MM.1S (cell line): ENCODE results near the gene EFNA4.

Source experiments
- DNase-seq: peaks from one replicate; pipeline ENCODE4 v3.0.0-alpha.2; 2015
- H2AFZ ChIP-seq: fragments of 300-600 bp; sonication (generic); 2 replicates; pipeline ENCODE4 v1.6.0; 2016; ENCODE audit warnings: antibody characterized with exemption, low read length
- H3F3A ChIP-seq: fragments of 300-600 bp; sonication (generic); 2 replicates; pipeline ENCODE4 v1.6.1; 2016; ENCODE audit warnings: mild to moderate bottlenecking, antibody characterized with exemption, low read length, moderate library complexity, mixed read lengths; ENCODE audit not compliant: insufficient read depth
- H3K27ac ChIP-seq: fragments of 300-600 bp; sonication (generic); 2 replicates; pipeline ENCODE4 v1.5.1; 2016; ENCODE audit warnings: mild to moderate bottlenecking, low read length
- H3K27me3 ChIP-seq: fragments of 300-600 bp; sonication (generic); replicated peaks from 2 replicates; pipeline ENCODE4 v1.6.0; 2016; ENCODE audit warnings: low read length; ENCODE audit not compliant: insufficient read depth
- H3K36me3 ChIP-seq: fragments of 300-600 bp; sonication (generic); replicated peaks from 2 replicates; pipeline ENCODE4 v1.6.1; 2016; ENCODE audit warnings: mild to moderate bottlenecking, low read length, mixed read lengths; ENCODE audit not compliant: insufficient read depth
- H3K4me1 ChIP-seq: fragments of 300-600 bp; sonication (generic); 2 replicates; pipeline ENCODE4 v1.6.1; 2016; ENCODE audit warnings: low read length, mixed read lengths
- H3K4me2 ChIP-seq: fragments of 300-600 bp; sonication (generic); 2 replicates; pipeline ENCODE4 v1.6.0; 2016; ENCODE audit warnings: low read depth, low read length
- H3K4me3 ChIP-seq: fragments of 300-600 bp; sonication (generic); 2 replicates; pipeline ENCODE4 v1.5.1; 2016; ENCODE audit warnings: low read length, mixed read lengths
- H3K79me2 ChIP-seq: fragments of 300-600 bp; sonication (generic); 2 replicates; pipeline ENCODE4 v1.6.1; 2016; ENCODE audit warnings: mixed run types, low read length, mixed read lengths
- H3K9ac ChIP-seq: fragments of 300-600 bp; sonication (generic); 2 replicates; pipeline ENCODE4 v1.6.1; 2016; ENCODE audit warnings: low read length, mixed read lengths
- H3K9me2 ChIP-seq: fragments of 300-600 bp; sonication (generic); replicated peaks from 2 replicates; pipeline ENCODE4 v1.6.1; 2016; ENCODE audit warnings: mild to moderate bottlenecking, low read length, mixed read lengths; ENCODE audit not compliant: insufficient read depth
- H3K9me3 ChIP-seq: fragments of 300-600 bp; sonication (generic); replicated peaks from 2 replicates; pipeline ENCODE4 v1.6.1; 2016; ENCODE audit warnings: mild to moderate bottlenecking, low read length, mixed read lengths; ENCODE audit not compliant: insufficient read depth
- H4K20me1 ChIP-seq: fragments of 300-600 bp; sonication (generic); 2 replicates; pipeline ENCODE4 v1.6.1; 2016; ENCODE audit warnings: mild to moderate bottlenecking, low read length, moderate library complexity, mixed read lengths; ENCODE audit not compliant: insufficient read depth
- EZH2 ChIP-seq: fragments of 300-600 bp; sonication (generic); optimal IDR thresholded peaks from 2 replicates; pipeline ENCODE3; 2017; ENCODE audit warnings: low read depth, mild to moderate bottlenecking, antibody characterized with exemption, low read length, mixed read lengths
- EZH2phosphoT487 ChIP-seq: fragments of 300-600 bp; sonication (generic); IDR thresholded peaks from 2 replicates; pipeline ENCODE4 v1.6.1; 2018; ENCODE audit warnings: antibody characterized with exemption, low read length
- TF ChIP-seq, protein P1 (sequence below): fragments of 300-600 bp; sonication (generic); IDR thresholded peaks from 2 replicates; pipeline ENCODE4 v1.5.1; 2016; ENCODE audit warnings: antibody characterized with exemption, low read length, mixed read lengths

EFNA4 gene

DNA sequence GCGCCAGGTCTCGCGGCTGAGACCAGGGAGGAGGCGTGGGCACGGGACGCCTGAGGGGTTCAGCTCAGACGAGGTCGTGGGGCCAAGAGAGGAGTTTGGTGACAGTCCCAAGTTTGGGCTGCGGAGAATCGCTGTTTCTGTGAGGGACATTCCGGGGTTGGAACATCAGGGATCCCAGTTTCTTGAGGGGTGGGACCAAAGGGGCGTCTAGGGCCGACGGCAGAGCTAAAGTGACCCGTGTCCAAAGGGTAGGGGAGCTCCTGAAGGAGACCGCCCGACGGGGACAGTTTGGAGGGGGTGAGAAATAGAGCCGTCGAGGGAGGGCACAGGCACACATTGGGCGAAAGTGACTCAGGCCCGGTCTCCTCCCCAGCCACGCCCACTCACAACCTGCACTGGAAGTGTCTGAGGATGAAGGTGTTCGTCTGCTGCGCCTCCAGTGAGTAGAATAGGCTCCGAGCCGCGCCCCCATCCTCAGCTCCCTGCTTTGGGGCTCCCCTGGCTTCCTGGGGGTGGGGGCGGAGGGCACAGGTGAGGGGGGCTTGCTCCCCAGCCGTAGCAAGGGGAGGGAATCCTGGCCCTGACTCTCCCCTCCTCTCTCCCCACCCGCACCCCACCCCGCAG is 22.1 kb downstream of the EFNA4 start:
- peak overlapping the region; percentile 88 for H2AFZ ChIP-seq
- H3K27me3 ChIP-seq: peaks cover 34% of the 10 kb centered on the region
- H3K4me3 ChIP-seq: peak overlapping the region; percentile 84
- no peaks in the 10 kb centered on the region for H4K20me1 ChIP-seq
- H3F3A ChIP-seq: peaks cover 16% of the 10 kb centered on the region
- peak; percentile 75 for DNase-seq
- H3K79me2 ChIP-seq: no peaks in the 10 kb centered on the region
- no peaks in the 10 kb centered on the region for H3K9me3 ChIP-seq
- peak overlapping the region; percentile 100 for H3K4me2 ChIP-seq
- H3K4me1 ChIP-seq: peaks cover 28% of the 10 kb centered on the region
- TF ChIP-seq EZH2 (no peak), EZH2phosphoT487 (no peak)
- TF ChIP-seq, protein P1, sequence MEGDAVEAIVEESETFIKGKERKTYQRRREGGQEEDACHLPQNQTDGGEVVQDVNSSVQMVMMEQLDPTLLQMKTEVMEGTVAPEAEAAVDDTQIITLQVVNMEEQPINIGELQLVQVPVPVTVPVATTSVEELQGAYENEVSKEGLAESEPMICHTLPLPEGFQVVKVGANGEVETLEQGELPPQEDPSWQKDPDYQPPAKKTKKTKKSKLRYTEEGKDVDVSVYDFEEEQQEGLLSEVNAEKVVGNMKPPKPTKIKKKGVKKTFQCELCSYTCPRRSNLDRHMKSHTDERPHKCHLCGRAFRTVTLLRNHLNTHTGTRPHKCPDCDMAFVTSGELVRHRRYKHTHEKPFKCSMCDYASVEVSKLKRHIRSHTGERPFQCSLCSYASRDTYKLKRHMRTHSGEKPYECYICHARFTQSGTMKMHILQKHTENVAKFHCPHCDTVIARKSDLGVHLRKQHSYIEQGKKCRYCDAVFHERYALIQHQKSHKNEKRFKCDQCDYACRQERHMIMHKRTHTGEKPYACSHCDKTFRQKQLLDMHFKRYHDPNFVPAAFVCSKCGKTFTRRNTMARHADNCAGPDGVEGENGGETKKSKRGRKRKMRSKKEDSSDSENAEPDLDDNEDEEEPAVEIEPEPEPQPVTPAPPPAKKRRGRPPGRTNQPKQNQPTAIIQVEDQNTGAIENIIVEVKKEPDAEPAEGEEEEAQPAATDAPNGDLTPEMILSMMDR: no peak
- peak overlapping the region; percentile 54; the same call in 1 of the 2 replicates for H3K9ac ChIP-seq
- no peaks in the 10 kb centered on the region for H3K9me2 ChIP-seq
- no peaks in the 10 kb centered on the region for H3K36me3 ChIP-seq
- peak overlapping the region; percentile 49; the same call in 1 of the 2 replicates for H3K27ac ChIP-seq

- H3K9me3 ChIP-seq: no peaks in the 10 kb centered on the region
- peak overlapping the region; percentile 84 for H3K4me3 ChIP-seq
- H4K20me1 ChIP-seq: no peaks in the 10 kb centered on the region
- H3K9me2 ChIP-seq: no peaks in the 10 kb centered on the region
- peaks cover 27% of the 10 kb centered on the region for H3K4me1 ChIP-seq
- no peak overlapping the region for H3K27ac ChIP-seq
- peak overlapping the region; percentile 100 for H3K4me2 ChIP-seq
- H3F3A ChIP-seq: peaks cover 13% of the 10 kb centered on the region
- DNase-seq: peak; percentile 83
- H3K27me3 ChIP-seq: peaks cover 27% of the 10 kb centered on the region
- peak overlapping the region; percentile 88; the same call in 1 of the 2 replicates for H2AFZ ChIP-seq
- H3K9ac ChIP-seq: no peak overlapping the region
- TF ChIP-seq EZH2phosphoT487 (no peak), EZH2 (no peak)
- TF ChIP-seq, protein P1: peak; percentile 99
- H3K79me2 ChIP-seq: no peaks in the 10 kb centered on the region
- no peaks in the 10 kb centered on the region for H3K36me3 ChIP-seq
These were observed 22.7 kb downstream of the EFNA4 start for GRCh38 chr1:155086128-155086741.

DNA sequence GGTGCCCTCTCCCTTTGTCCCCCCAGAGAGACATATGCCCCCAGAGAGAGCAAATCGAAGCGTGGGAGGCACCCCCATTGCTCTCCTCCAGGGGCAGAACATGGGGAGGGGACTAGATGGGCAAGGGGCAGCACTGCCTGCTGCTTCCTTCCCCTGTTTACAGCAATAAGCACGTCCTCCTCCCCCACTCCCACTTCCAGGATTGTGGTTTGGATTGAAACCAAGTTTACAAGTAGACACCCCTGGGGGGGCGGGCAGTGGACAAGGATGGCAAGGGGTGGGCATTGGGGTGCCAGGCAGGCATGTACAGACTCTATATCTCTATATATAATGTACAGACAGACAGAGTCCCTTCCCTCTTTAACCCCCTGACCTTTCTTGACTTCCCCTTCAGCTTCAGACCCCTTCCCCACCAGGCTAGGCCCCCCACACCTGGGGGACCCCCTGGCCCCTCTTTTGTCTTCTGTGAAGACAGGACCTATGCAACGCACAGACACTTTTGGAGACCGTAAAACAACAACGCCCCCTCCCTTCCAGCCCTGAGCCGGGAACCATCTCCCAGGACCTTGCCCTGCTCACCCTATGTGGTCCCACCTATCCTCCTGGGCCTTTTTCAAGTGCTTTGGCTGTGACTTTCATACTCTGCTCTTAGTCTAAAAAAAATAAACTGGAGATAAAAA is 23.5 kb downstream of the EFNA4 start:
- H3F3A ChIP-seq: peaks cover 9% of the 10 kb centered on the region; the same call in 1 of the 2 replicates
- H3K4me1 ChIP-seq: peaks cover 26% of the 10 kb centered on the region
- TF ChIP-seq EZH2phosphoT487 (no peak), EZH2 (no peak)
- TF ChIP-seq, protein P1: peak; percentile 32
- no peaks in the 10 kb centered on the region for H3K36me3 ChIP-seq
- no peak overlapping the region for H2AFZ ChIP-seq
- H3K79me2 ChIP-seq: no peaks in the 10 kb centered on the region
- H3K4me2 ChIP-seq: no peak overlapping the region
- peaks cover 20% of the 10 kb centered on the region for H3K27me3 ChIP-seq
- no peaks in the 10 kb centered on the region for H3K9me2 ChIP-seq
- no peak overlapping the region for H3K9ac ChIP-seq
- no peak overlapping the region for H3K4me3 ChIP-seq
- no peaks in the 10 kb centered on the region for H4K20me1 ChIP-seq
- no peaks in the 10 kb centered on the region for H3K9me3 ChIP-seq
- DNase-seq: no peak
- H3K27ac ChIP-seq: no peak overlapping the region
